Measurements from ENCODE around the gene CACNB2. TPM values are rescaled to one million over a fixed set of nuclear protein-coding genes. Genes with fewer than 3 reads are reported as not detected.
"Not testable (repeated sequence)": the region's sequence is repeated elsewhere in the genome, so short reads cannot be mapped to it uniquely, and the experiment has no call there.

Gene CACNB2
- total RNA-seq, 1 experiment from 2014 or later, result not detected

- in situ Hi-C loops (cut with HindIII; ENCODE audit: low pct_unique_long_range_greater_than_20kb, low sequenced_read_pairs), result no loop called here
- DNase-seq (ENCODE audit: low read depth), result no peak
Measured at GRCh38 chr10:18438361-18439126, 298.3 kb downstream of the CACNB2 start.

- DNase-seq (ENCODE audit: low read depth), result no peak
- in situ Hi-C loops (cut with HindIII; ENCODE audit: low pct_unique_long_range_greater_than_20kb, low sequenced_read_pairs), result no loop called here
Measured at GRCh38 chr10:18439601-18440000, 299.4 kb downstream of the CACNB2 start.

GRCh38 chr10:18445635-18446034, 305.4 kb downstream of the CACNB2 start:
- DNase-seq (ENCODE audit: low read depth); in situ Hi-C loops (cut with HindIII; ENCODE audit: low pct_unique_long_range_greater_than_20kb, low sequenced_read_pairs): not testable (repeated sequence)

GRCh38 chr10:18446205-18446604, 306.0 kb downstream of the CACNB2 start:
- in situ Hi-C loops (cut with HindIII; ENCODE audit: low pct_unique_long_range_greater_than_20kb, low sequenced_read_pairs), result no loop called here
- DNase-seq (ENCODE audit: low read depth), result no peak

- no peak for DNase-seq (ENCODE audit: low read depth)
- in situ Hi-C loops (cut with HindIII; ENCODE audit: low pct_unique_long_range_greater_than_20kb, low sequenced_read_pairs), result no loop called here
Measured at GRCh38 chr10:18449611-18450026, 309.4 kb downstream of the CACNB2 start.

- in situ Hi-C loops (cut with HindIII; ENCODE audit: low pct_unique_long_range_greater_than_20kb, low sequenced_read_pairs), result no loop called here
- no peak for DNase-seq (ENCODE audit: low read depth)
Measured at GRCh38 chr10:18450298-18450697, 310.1 kb downstream of the CACNB2 start.

- no peak for DNase-seq (ENCODE audit: low read depth)
- in situ Hi-C loops (cut with HindIII; ENCODE audit: low pct_unique_long_range_greater_than_20kb, low sequenced_read_pairs), result no loop called here
Measured at GRCh38 chr10:18455086-18455884, 315.1 kb downstream of the CACNB2 start.

GRCh38 chr10:18456984-18457383, 316.8 kb downstream of the CACNB2 start:
- DNase-seq (ENCODE audit: low read depth), result no peak
- in situ Hi-C loops (cut with HindIII; ENCODE audit: low pct_unique_long_range_greater_than_20kb, low sequenced_read_pairs), result no loop called here

GRCh38 chr10:18460032-18460431, 319.8 kb downstream of the CACNB2 start:
- in situ Hi-C loops (cut with HindIII; ENCODE audit: low pct_unique_long_range_greater_than_20kb, low sequenced_read_pairs), result no loop called here
- no peak for DNase-seq (ENCODE audit: low read depth)

- in situ Hi-C loops (cut with HindIII; ENCODE audit: low pct_unique_long_range_greater_than_20kb, low sequenced_read_pairs), result no loop called here
- no peak for DNase-seq (ENCODE audit: low read depth)
Measured at GRCh38 chr10:18463673-18464211, 323.5 kb downstream of the CACNB2 start.

- in situ Hi-C loops (cut with HindIII; ENCODE audit: low pct_unique_long_range_greater_than_20kb, low sequenced_read_pairs), result no loop called here
Measured at GRCh38 chr10:18469125-18469524, 328.9 kb downstream of the CACNB2 start.

GRCh38 chr10:18472977-18473376, 332.8 kb downstream of the CACNB2 start:
- in situ Hi-C loops (cut with HindIII; ENCODE audit: low pct_unique_long_range_greater_than_20kb, low sequenced_read_pairs), result no loop called here
- no peak for DNase-seq (ENCODE audit: low read depth)

More at GRCh38 chr10:18469125-18469524, 328.9 kb downstream of the CACNB2 start:
- no peak for DNase-seq (ENCODE audit: low read depth)

GRCh38 chr10:18473424-18474117, 333.3 kb downstream of the CACNB2 start:
- no peak for DNase-seq (ENCODE audit: low read depth)
- in situ Hi-C loops (cut with HindIII; ENCODE audit: low pct_unique_long_range_greater_than_20kb, low sequenced_read_pairs), result no loop called here

GRCh38 chr10:18474118-18474455, 333.9 kb downstream of the CACNB2 start:
- no peak for DNase-seq (ENCODE audit: low read depth)
- in situ Hi-C loops (cut with HindIII; ENCODE audit: low pct_unique_long_range_greater_than_20kb, low sequenced_read_pairs), result no loop called here

GRCh38 chr10:18476076-18476647, 335.9 kb downstream of the CACNB2 start:
- in situ Hi-C loops (cut with HindIII; ENCODE audit: low pct_unique_long_range_greater_than_20kb, low sequenced_read_pairs), result no loop called here
- DNase-seq (ENCODE audit: low read depth), result no peak

GRCh38 chr10:18478354-18478753, 338.1 kb downstream of the CACNB2 start:
- no peak for DNase-seq (ENCODE audit: low read depth)
- in situ Hi-C loops (cut with HindIII; ENCODE audit: low pct_unique_long_range_greater_than_20kb, low sequenced_read_pairs), result no loop called here

GRCh38 chr10:18479502-18479901, 339.3 kb downstream of the CACNB2 start:
- in situ Hi-C loops (cut with HindIII; ENCODE audit: low pct_unique_long_range_greater_than_20kb, low sequenced_read_pairs), result no loop called here
- DNase-seq (ENCODE audit: low read depth), result no peak

GRCh38 chr10:18483516-18484186, 343.4 kb downstream of the CACNB2 start:
- in situ Hi-C loops (cut with HindIII; ENCODE audit: low pct_unique_long_range_greater_than_20kb, low sequenced_read_pairs), result no loop called here
- no peak for DNase-seq (ENCODE audit: low read depth)

All from Caki2 (cell line).